Gastrocnemius medialis (tissue), 4 donors: Measurements from ENCODE around the gene KPRP. TPM values are rescaled to one million over a fixed set of nuclear protein-coding genes. Genes with fewer than 3 reads are reported as not detected.

Source experiments
- ATAC-seq, 2 donors: fragments of 150-250 bp; one replicate each; pipeline ENCODE4 v1.9.1; 2016
- DNase-seq, 2 donors: peaks; one replicate each; pipeline ENCODE4 v3.0.0-alpha.2; 2019
- H3K27ac ChIP-seq, 4 donors: fragments of 200-600 bp; sonication (generic); 1 replicate in 1 of 4; 2 replicates in 3 of 4; pipeline ENCODE4 v1.5.1; 2016 to 2018; ENCODE audit warnings: mild to moderate bottlenecking in 2 of 4, moderate library complexity in 1 of 4
- H3K27me3 ChIP-seq, 3 donors: fragments of 200-600 bp; sonication (generic) in 2 of 3; 1 replicate in 1 of 3; 2 replicates in 2 of 3; pipeline versions ENCODE4 v1.5.1 to v1.6.0; 2016 to 2019; ENCODE audit warnings: mild to moderate bottlenecking in 1 of 3, moderate library complexity in 1 of 3
- H3K36me3 ChIP-seq, 2 donors: fragments of 200-600 bp; sonication (generic) in 1 of 2; one replicate each; pipeline ENCODE4 v1.5.1; 2017 to 2018
- H3K4me1 ChIP-seq, 2 donors: fragments of 200-600 bp; sonication (generic) in 1 of 2; one replicate each; pipeline ENCODE4 v1.5.1; 2016 to 2017; ENCODE audit warnings: mild to moderate bottlenecking in 2 of 2
- H3K4me3 ChIP-seq, 4 donors: fragments of 200-600 bp; sonication (generic) in 3 of 4; 1 replicate in 1 of 4; 2 replicates in 3 of 4; pipeline ENCODE4 v1.5.1; 2016 to 2019; ENCODE audit warnings: mild to moderate bottlenecking in 2 of 4
- H3K9me3 ChIP-seq, 3 donors: fragments of 200-600 bp; sonication (generic) in 2 of 3; 1 replicate in 1 of 3; 2 replicates in 2 of 3; pipeline ENCODE4 v1.5.1; 2016 to 2019
- CTCF ChIP-seq, 5 experiments: fragments of 450-650 bp in 3 of 5; fragments of 200-600 bp in 2 of 5; sonication (generic) in 2 of 5; IDR thresholded peaks in 4 of 5; conservative IDR thresholded peaks in 1 of 5; 1 replicate in 4 of 5; 2 replicates in 1 of 5; pipeline ENCODE4 v1.5.1; 2016 to 2019; ENCODE audit warnings: antibody characterized with exemption in 5 of 5, mild to moderate bottlenecking in 3 of 5, moderate library complexity in 3 of 5
- POLR2A ChIP-seq, 2 donors: fragments of 450-650 bp; IDR thresholded peaks; one replicate each; pipeline ENCODE4 v1.6.1; 2017; ENCODE audit warnings: antibody characterized with exemption in 2 of 2, mild to moderate bottlenecking in 2 of 2, moderate library complexity in 2 of 2
- in situ Hi-C, 4 donors: fragments of 200-750 bp; cut with MboI; loops; one replicate each; pipeline versions ENCODE4 v1.15.0 to v1.8.0; 2017; ENCODE audit warnings: low sequenced_read_pairs in 4 of 4
- intact Hi-C: fragments of 100-400 bp; cut with DNase I; formaldehyde crosslinking; loops from one replicate; pipeline ENCODE4 v1.15.1; 2023; ENCODE audit warnings: low total_unique reads
- total RNA-seq, 4 donors: library from RNA; depleted of rRNA; stranded (reverse); fragments of >200 nt; gene quantifications; one replicate each; pipeline versions ENCODE4 v1.1.0 to v1.2.3, GENCODE V29; 2016

KPRP gene
- not detected for total RNA-seq

DNA sequence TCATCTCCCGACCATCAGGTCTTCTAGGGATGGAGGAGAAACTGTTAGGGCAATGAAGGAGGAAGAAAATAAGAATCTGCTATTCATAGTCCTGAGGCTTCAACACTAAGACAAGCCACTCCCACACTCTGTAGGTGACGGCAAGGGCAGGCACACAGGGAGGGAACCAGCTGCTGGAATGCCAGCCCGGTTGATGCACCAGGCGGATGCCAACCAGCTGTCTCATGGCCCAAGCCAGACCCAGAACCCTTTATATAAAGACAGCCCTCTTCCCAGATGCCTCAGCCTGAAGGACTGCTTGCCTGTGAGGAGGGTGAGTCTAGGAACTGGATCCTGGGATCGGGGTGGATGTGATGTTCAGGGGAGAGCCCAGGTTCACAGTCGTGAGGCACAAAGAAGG lies at the start of gene KPRP:
Gene KPRP (plus strand): TSS at position 279 of the 400 bp plus-strand sequence. CDS start 1,564 bp downstream, outside the sequence.
- DNase-seq, result no peak
- Histone ChIP-seq H3K4me3 (no peak within 1 kb of the TSS), H3K27me3 (no peaks in the 10 kb centered on the region), H3K4me1 (no peaks in the 10 kb centered on the region), H3K9me3 (no peaks in the 10 kb centered on the region), H3K27ac (no peak within 1 kb of the TSS), H3K36me3 (no peaks in the 10 kb centered on the region)
- in situ Hi-C loops (no loop called here), intact Hi-C loops (no loop called here)
- no peak for ATAC-seq
- TF ChIP-seq CTCF (IDR thresholded peaks at IDR 0.05 in 4 of 5, conservative IDR thresholded peaks at IDR 0.05 in 1 of 5) (no peak), POLR2A (IDR thresholded peaks at IDR 0.05) (no peak)

DNA sequence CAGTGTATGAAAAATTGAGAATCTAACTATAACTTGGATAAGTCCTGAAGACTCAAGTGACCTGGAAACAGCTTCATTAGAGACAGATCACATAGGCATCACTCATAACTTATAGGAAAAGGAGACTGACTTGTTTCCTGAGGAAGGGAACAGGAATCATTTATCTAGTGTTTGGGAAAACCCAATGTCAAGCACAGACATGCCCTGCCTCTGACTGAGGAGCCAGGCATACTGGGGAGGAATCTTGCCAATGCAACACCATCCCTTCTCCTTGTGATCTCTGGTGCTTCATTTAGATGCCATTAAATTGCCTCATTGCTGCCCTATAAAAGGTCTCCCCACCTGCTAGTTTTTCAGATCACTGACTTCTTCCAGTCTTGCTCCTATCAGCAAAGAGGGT lies 39.6 kb upstream of the KPRP start:
- in situ Hi-C loops, result no loop called here
- DNase-seq (no peak), ATAC-seq (no peak)
- Histone ChIP-seq H3K27ac (no peak overlapping the region), H3K9me3 (no peaks in the 10 kb centered on the region), H3K4me3 (no peak overlapping the region), H3K4me1 (no peaks in the 10 kb centered on the region), H3K36me3 (no peaks in the 10 kb centered on the region), H3K27me3 (no peaks in the 10 kb centered on the region)
- TF ChIP-seq POLR2A (IDR thresholded peaks at IDR 0.05), result no peak
- no peak for TF ChIP-seq CTCF (IDR thresholded peaks at IDR 0.05 in 4 of 5, conservative IDR thresholded peaks at IDR 0.05 in 1 of 5)
- intact Hi-C loops, result no loop called here

- TF ChIP-seq POLR2A (IDR thresholded peaks at IDR 0.05) (no peak), CTCF (IDR thresholded peaks at IDR 0.05 in 4 of 5, conservative IDR thresholded peaks at IDR 0.05 in 1 of 5) (no peak)
- H3K27ac ChIP-seq, result no peak overlapping the region
- H3K9me3 ChIP-seq, result no peaks in the 10 kb centered on the region
- H3K36me3 ChIP-seq, result no peaks in the 10 kb centered on the region
- ATAC-seq (no peak), DNase-seq (no peak)
- H3K4me1 ChIP-seq, result no peaks in the 10 kb centered on the region
- in situ Hi-C loops (no loop called here), intact Hi-C loops (no loop called here)
- H3K4me3 ChIP-seq, result no peak overlapping the region
- H3K27me3 ChIP-seq, result no peaks in the 10 kb centered on the region
Observed at GRCh38 chr1:152725261-152725660, 32.6 kb upstream of the KPRP start.

DNA sequence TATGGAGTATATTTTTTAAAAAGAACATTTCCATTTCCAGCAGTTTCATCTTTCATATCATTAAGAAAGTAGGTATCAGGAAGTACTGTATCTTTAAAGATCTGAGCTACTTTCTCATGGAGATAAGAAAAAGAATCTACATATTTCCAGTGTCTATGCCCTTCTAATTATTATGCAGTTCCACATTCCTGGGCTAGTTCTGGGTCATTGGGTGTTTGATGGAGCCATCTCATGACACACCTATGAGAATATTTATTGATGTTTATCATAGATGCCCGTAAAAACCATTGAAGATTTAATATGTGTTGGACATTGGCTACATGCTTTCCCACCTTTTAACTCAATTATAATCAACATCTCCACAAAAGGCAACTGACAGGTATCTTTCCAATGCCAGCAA lies 28.8 kb upstream of the KPRP start:
- DNase-seq, result no peak
- Histone ChIP-seq H3K27me3 (no peaks in the 10 kb centered on the region), H3K4me1 (no peaks in the 10 kb centered on the region), H3K9me3 (no peaks in the 10 kb centered on the region), H3K27ac (no peak overlapping the region), H3K36me3 (no peaks in the 10 kb centered on the region), H3K4me3 (no peak overlapping the region)
- intact Hi-C loops (no loop called here), in situ Hi-C loops (no loop called here)
- ATAC-seq, result no peak
- TF ChIP-seq POLR2A (IDR thresholded peaks at IDR 0.05) (no peak), CTCF (IDR thresholded peaks at IDR 0.05 in 4 of 5, conservative IDR thresholded peaks at IDR 0.05 in 1 of 5) (no peak)

DNA sequence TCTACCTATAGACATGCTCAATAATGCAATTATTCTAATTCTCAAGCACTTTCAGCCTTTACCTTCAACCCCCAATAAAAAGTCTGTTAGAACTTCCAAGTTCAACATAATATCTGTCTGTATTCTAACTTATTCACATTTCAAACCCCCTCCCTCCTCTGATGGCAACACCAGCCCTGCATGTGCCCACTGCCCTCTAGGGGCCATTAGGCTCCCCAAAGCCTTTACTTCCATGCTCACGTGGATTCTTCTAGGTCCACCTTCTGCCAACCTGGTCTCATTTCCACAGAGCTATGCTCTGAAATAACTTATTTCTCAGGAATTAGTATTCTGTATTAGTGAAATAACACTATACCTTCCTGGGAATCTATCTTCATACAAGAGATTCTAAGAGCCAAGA lies 22.2 kb upstream of the KPRP start:
- DNase-seq (no peak), ATAC-seq (no peak)
- H3K27me3 ChIP-seq, result no peaks in the 10 kb centered on the region
- no peak overlapping the region for H3K4me3 ChIP-seq
- no peaks in the 10 kb centered on the region for H3K4me1 ChIP-seq
- intact Hi-C loops, result no loop called here
- in situ Hi-C loops, result no loop called here
- H3K27ac ChIP-seq, result no peak overlapping the region
- H3K36me3 ChIP-seq, result no peaks in the 10 kb centered on the region
- H3K9me3 ChIP-seq, result no peaks in the 10 kb centered on the region
- TF ChIP-seq POLR2A (IDR thresholded peaks at IDR 0.05) (no peak), CTCF (IDR thresholded peaks at IDR 0.05 in 4 of 5, conservative IDR thresholded peaks at IDR 0.05 in 1 of 5) (no peak)
